K562 (cell line): Measurements from ENCODE around the gene DCUN1D4. TPM values are rescaled to one million over a fixed set of nuclear protein-coding genes. Genes with fewer than 3 reads are reported as not detected.

Experiments used
- ATAC-seq: fragments of 200-7000 bp; cut with Tn5 transposase; 3 replicates; pipeline ENCODE4 v1.9.1; 2020; ENCODE audit warnings: moderate library complexity
- BruUV-seq: library from RNA; stranded (reverse); fragments of 400-500 nt; replicated peaks from 2 replicates; lab custom pipeline; 2021; lab: Mats Ljungman, UMichigan
- CTCF ChIA-PET: fragments of 300-600 bp; formaldehyde crosslinking; extraction: SDS; loops from one replicate; lab custom pipeline; 2021; ENCODE audit warnings: low intra/inter-chr PET ratio; lab: Yijun Ruan, JAX
- POLR2A ChIA-PET: fragments of 300-600, 350-650 bp; sonication (Branson Sonifier 250); formaldehyde crosslinking; extraction: SDS; loops from one replicate; lab custom pipeline; 2021; ENCODE audit warnings: antibody characterized with exemption, inconsistent platforms; lab: Yijun Ruan, JAX
- DNase-seq, 4 experiments: peaks; one replicate each; pipeline versions ENCODE4 v3.0.0 to v3.0.0-alpha.2; 2011 to 2018; ENCODE audit warnings: low spot score in 3 of 4, mixed read lengths in 3 of 4; ENCODE audit errors: extremely low read depth in 1 of 4
- FAIRE-seq: peaks from 2 replicates; lab custom pipeline; 2011; peaks lifted over from hg19 to GRCh38; lab: Jason Lieb, UNC
- H2AFZ ChIP-seq: 2 replicates; pipeline ENCODE4 v1.6.0; 2011; ENCODE audit warnings: low read depth, low read length, control low read depth, inconsistent platforms
- H3K27ac ChIP-seq: fragments of 200-600 bp; 3 replicates; pipeline ENCODE4 v1.8.0; 2011; ENCODE audit warnings: low read depth, mild to moderate bottlenecking, control low read depth, inconsistent platforms, low read length, moderate library complexity, mixed read lengths; ENCODE audit errors: extremely low read depth
- H3K27me3 ChIP-seq, 2 experiments: fragments of 300-600 bp in 1 of 2; 2 replicates in 1 of 2; 3 replicates in 1 of 2; pipeline versions ENCODE4 v1.6.0 to v1.8.0; 2011; ENCODE audit warnings: inconsistent platforms in 2 of 2, low read length in 2 of 2, mild to moderate bottlenecking in 1 of 2, mixed read lengths in 1 of 2, moderate library complexity in 1 of 2; ENCODE audit not compliant: control insufficient read depth in 2 of 2, insufficient read depth in 2 of 2
- H3K36me3 ChIP-seq: fragments of 300-600 bp; 3 replicates; pipeline ENCODE4 v1.8.0; 2011; ENCODE audit warnings: mild to moderate bottlenecking, low read length, inconsistent platforms; ENCODE audit not compliant: control insufficient read depth, insufficient read depth
- H3K4me1 ChIP-seq, 2 experiments: fragments of 200-600 bp in 1 of 2; replicated peaks in 1 of 2; 2 replicates in 1 of 2; 3 replicates in 1 of 2; pipeline versions ENCODE4 v1.5.1 to v1.8.0; 2011; ENCODE audit warnings: inconsistent platforms in 2 of 2, low read length in 2 of 2, mild to moderate bottlenecking in 1 of 2, mixed read lengths in 1 of 2, moderate library complexity in 1 of 2; ENCODE audit not compliant: control insufficient read depth in 2 of 2, insufficient read depth in 2 of 2
- H3K4me2 ChIP-seq: 2 replicates; pipeline ENCODE4 v1.6.1; 2011; ENCODE audit warnings: low read length, control low read depth, inconsistent platforms, mixed read lengths; ENCODE audit not compliant: insufficient read depth
- H3K4me3 ChIP-seq: fragments of 200-600 bp; sonication (generic), shearing (Covaris generic); 2 replicates; pipeline ENCODE4 v1.5.1; 2016; ENCODE audit warnings: control low read depth, inconsistent platforms
- H3K79me2 ChIP-seq: fragments of 200-600 bp; 3 replicates; pipeline ENCODE4 v1.8.0; 2011; ENCODE audit warnings: low read length, inconsistent platforms; ENCODE audit not compliant: control insufficient read depth, insufficient read depth
- H3K9ac ChIP-seq, 2 experiments: 2 replicates each; pipeline versions ENCODE4 v1.6.0 to v1.6.1; 2011; ENCODE audit warnings: low read depth in 2 of 2, low read length in 2 of 2, control low read depth in 1 of 2, inconsistent platforms in 1 of 2, mild to moderate bottlenecking in 1 of 2, mixed read lengths in 1 of 2; ENCODE audit not compliant: insufficient read depth in 1 of 2
- H3K9me1 ChIP-seq: one replicate; pipeline ENCODE4 v1.6.0; 2011; ENCODE audit warnings: inconsistent platforms, mild to moderate bottlenecking, low read length, moderate library complexity; ENCODE audit not compliant: control insufficient read depth, insufficient read depth
- H3K9me3 ChIP-seq: replicated peaks from 2 replicates; pipeline ENCODE4 v1.5.1; 2011; ENCODE audit warnings: low read depth, low read length, inconsistent platforms; ENCODE audit not compliant: control insufficient read depth, insufficient read depth
- H4K20me1 ChIP-seq: replicated peaks from 2 replicates; pipeline ENCODE4 v1.6.1; 2011; ENCODE audit warnings: low read length, inconsistent platforms, mixed read lengths; ENCODE audit not compliant: control insufficient read depth, insufficient read depth
- ARHGAP35 ChIP-seq: fragments of 450-650 bp; IDR thresholded peaks from 2 replicates; pipeline ENCODE4 v1.6.1; 2018; ENCODE audit not compliant: partially characterized antibody
- ATF7 ChIP-seq: fragments of 450-650 bp; IDR thresholded peaks from 2 replicates; pipeline ENCODE4 v1.7.1; 2014; ENCODE audit warnings: mild to moderate bottlenecking, moderate library complexity
- HMGN3 ChIP-seq: IDR thresholded peaks from 2 replicates; pipeline ENCODE4 v1.6.1; 2011; ENCODE audit warnings: borderline replicate concordance, low read depth, mild to moderate bottlenecking, mixed read lengths, low read length; ENCODE audit not compliant: insufficient read length; ENCODE audit errors: extremely low read depth
- LEF1 ChIP-seq: fragments of 450-650 bp; IDR thresholded peaks from 2 replicates; pipeline ENCODE4 v1.6.1; 2016; ENCODE audit warnings: mild to moderate bottlenecking
- MAFF ChIP-seq: IDR thresholded peaks from 2 replicates; pipeline ENCODE4 v1.6.1; 2012; ENCODE audit warnings: low read length, improper control_type of control experiment
- MAFG ChIP-seq: fragments of 450-650 bp; conservative IDR thresholded peaks from 2 replicates; pipeline ENCODE4 v1.6.1; 2016; ENCODE audit warnings: missing genetic modification characterization, missing compliant biosample characterization
- NR3C1 ChIP-seq: sonication (generic); formaldehyde crosslinking; IDR thresholded peaks from 2 replicates; pipeline ENCODE4 v1.8.1; 2022; ENCODE audit warnings: missing genetic modification reagents
- RAD51 ChIP-seq: fragments of 450-650 bp; IDR thresholded peaks from 2 replicates; pipeline ENCODE4 v1.7.1; 2016; ENCODE audit warnings: low read depth, mild to moderate bottlenecking, borderline replicate concordance
- RREB1 ChIP-seq: fragments of 250-450 bp; sonication (Bioruptor Pico); IDR thresholded peaks from 2 replicates; pipeline ENCODE4 v1.4.0; 2020
- ZBTB7A ChIP-seq: IDR thresholded peaks from 2 replicates; pipeline ENCODE4 v1.6.1; 2011; ENCODE audit warnings: low read depth, mild to moderate bottlenecking, low read length, moderate library complexity, borderline replicate concordance; ENCODE audit not compliant: control insufficient read depth
- ZKSCAN8 ChIP-seq: fragments of 200-800 bp; sonication (Bioruptor generic); IDR thresholded peaks from 2 replicates; pipeline ENCODE4 v1.6.1; 2016; ENCODE audit warnings: missing genetic modification characterization, missing compliant biosample characterization
- ZNF592 ChIP-seq: fragments of 450-650 bp; IDR thresholded peaks from 2 replicates; pipeline ENCODE4 v1.6.1; 2017; ENCODE audit warnings: antibody characterized with exemption, mild to moderate bottlenecking
- WGBS: fragments of 100-300 bp; shearing (Covaris generic); methylation state at CpG from one replicate; pipeline ENCODE4 v1.1.6; 2016; ENCODE audit warnings: low coverage, mixed read lengths; ENCODE audit not compliant: insufficient coverage; ENCODE audit errors: missing lambda C conversion rate; 5-methylcytosine and 5-hydroxymethylcytosine counted together
- in situ Hi-C: fragments of 300-500 bp; cut with MboI; formaldehyde crosslinking; loops from 4 replicates; pipeline ENCODE4 v1.15.0; 2018; ENCODE audit warnings: inconsistent platforms, mixed read lengths
- intact Hi-C: fragments of 100-400 bp; cut with micrococcal nuclease; formaldehyde crosslinking; loops from 2 replicates; pipeline ENCODE4 v1.14.2; 2022
- polyA plus RNA-seq, 8 experiments: library from polyadenylated mRNA; depleted of rRNA in 4 of 8; stranded (reverse) in 5 of 8; unstranded in 3 of 8; fragments of >200 nt; fragmentation: Nextera tagmentation in 2 of 8; fragmentation: Illumina TruSeq in 1 of 8; extraction: Ambion mirVana in 2 of 8; extraction: Trizol in 1 of 8; gene quantifications; 2 replicates each; pipeline versions ENCODE4 v1.2.1 to v1.2.3, GENCODE V29; 2011 to 2014; ENCODE audit warnings: inconsistent platforms in 1 of 8, missing spikeins in 1 of 8
- total RNA-seq, 7 experiments: library from RNA; depleted of rRNA in 6 of 7; stranded (reverse); fragments of >200 nt in 6 of 7; fragmentation: Illumina TruSeq in 2 of 7; extraction: Trizol in 2 of 7; gene quantifications; 2 replicates each; pipeline versions ENCODE4 v1.2.1 to v1.2.3, GENCODE V29; 2011 to 2021; ENCODE audit warnings: low replicate concordance in 1 of 7

The DCUN1D4 gene
- total and polyA plus RNA-seq, 9 of the 15 experiments (the other 6 are each of a cell fraction or from before 2014, with no cell fraction given) = 15.1 to 73.5 (median 23.0) TPM

GRCh38 chr4:51853027-51853682 lies 10.2 kb downstream of the DCUN1D4 start:
- peaks cover 27% of the 10 kb centered on the region; the same call in 2 of the 3 replicates for H3K36me3 ChIP-seq
- H3K27me3 ChIP-seq = no peaks in the 10 kb centered on the region
- in situ Hi-C loops = no loop called here
- H3K79me2 ChIP-seq = peaks cover 100% of the 10 kb centered on the region
- CTCF ChIA-PET = no interaction called here
- H2AFZ ChIP-seq = no peak overlapping the region
- peak in 2 of 4 experiments; percentile 26 to 27 for DNase-seq
- H3K27ac ChIP-seq = 0 out of 3 replicates have a peak overlapping the region, but pooled peaks have one; percentile 13
- peak overlapping the region in 1 of 2 experiments; percentile 47; a peak in 1 of 4 replicates for H3K9ac ChIP-seq
- peaks cover 18 to 36% of the 10 kb centered on the region in 2 experiments; a peak in 4 of 5 replicates for H3K4me1 ChIP-seq
- ATAC-seq = peak; percentile 36
- peak overlapping the region; percentile 25; the same call in 1 of the 2 replicates for H3K4me2 ChIP-seq
- POLR2A ChIA-PET = interaction anchor here (1.0 to 1.4 kb wide), 3 partner anchors 9 to 10 kb away, joined by 3 to 5 read pairs (median 5); partner anchors contain the start of gene DCUN1D4
- intact Hi-C loops = no loop called here
- peaks cover 18% of the 10 kb centered on the region for H4K20me1 ChIP-seq
- no peak overlapping the region for H3K4me3 ChIP-seq
- no peaks in the 10 kb centered on the region for H3K9me3 ChIP-seq
- peaks cover 4% of the 10 kb centered on the region for H3K9me1 ChIP-seq
- BruUV-seq = no TSS peak
- WGBS = 18% methylated on average over 6 of the region's 6 CpGs
- peak; percentile 66 for FAIRE-seq
- TF ChIP-seq RAD51 = no peak
- TF ChIP-seq ATF7 = 0 out of 2 replicates have a peak, but pooled peaks have one; percentile 23
- no peak for TF ChIP-seq ZKSCAN8 (CRISPR knock-in tag)
- TF ChIP-seq MAFG (tag) = peak; percentile 98
- TF ChIP-seq LEF1 = 0 out of 2 replicates have a peak, but pooled peaks have one; percentile 33
- TF ChIP-seq RREB1 = no peak
- no peak for TF ChIP-seq ARHGAP35
- TF ChIP-seq NR3C1 (CRISPR knock-in tag) = no peak
- TF ChIP-seq ZNF592 = peak; percentile 36; the same call in 1 of the 2 replicates
- peak; percentile 95 for TF ChIP-seq MAFF
- TF ChIP-seq ZBTB7A = no peak
- no peak for TF ChIP-seq HMGN3
